Fibroblast of pulmonary artery (primary cell): ENCODE measurements around the gene MYLK.

ENCODE experiments used
- DNase-seq: peaks from one replicate; pipeline ENCODE4 v3.0.0-alpha.2; 2010; ENCODE audit warnings: low read depth
- H3K4me3 ChIP-seq: replicated peaks from 2 replicates; pipeline ENCODE4 v1.5.1; 2011; ENCODE audit warnings: low read depth, mild to moderate bottlenecking, control low read depth, low read length, moderate library complexity
- CTCF ChIP-seq: IDR thresholded peaks from 2 replicates; pipeline ENCODE4 v1.5.1; 2011; ENCODE audit warnings: mild to moderate bottlenecking, control low read depth, low read length, inconsistent platforms; ENCODE audit errors: missing control alignments

The MYLK gene

GRCh38 chr3:123571264-123571972 is 312.7 kb downstream of the MYLK start:
- H3K4me3 ChIP-seq: no peak overlapping the region
- TF ChIP-seq CTCF: no peak
- no peak for DNase-seq

- DNase-seq: no peak
- no peak for TF ChIP-seq CTCF
- no peak overlapping the region for H3K4me3 ChIP-seq
These were observed 315.3 kb downstream of the MYLK start for GRCh38 chr3:123568875-123569274.

GRCh38 chr3:123568034-123568433 is 316.1 kb downstream of the MYLK start:
- no peak for TF ChIP-seq CTCF
- H3K4me3 ChIP-seq: no peak overlapping the region
- no peak for DNase-seq

GRCh38 chr3:123564056-123564455 is 320.1 kb downstream of the MYLK start:
- DNase-seq: no peak
- TF ChIP-seq CTCF: no peak
- H3K4me3 ChIP-seq: no peak overlapping the region

GRCh38 chr3:123562547-123562946 is 321.6 kb downstream of the MYLK start:
- no peak for TF ChIP-seq CTCF
- DNase-seq: no peak
- no peak overlapping the region for H3K4me3 ChIP-seq

GRCh38 chr3:123561188-123561587 is 322.9 kb downstream of the MYLK start:
- no peak for TF ChIP-seq CTCF
- no peak overlapping the region for H3K4me3 ChIP-seq
- no peak for DNase-seq
